ENCODE results near the gene NRXN3.
"Not testable (repeated sequence)": the region's sequence is repeated elsewhere in the genome, so short reads cannot be mapped to it uniquely, and the experiment has no call there.

The NRXN3 gene

GRCh38 chr14:79098324-79098723 is 928.2 kb downstream of the NRXN3 start:
- no peak for DNase-seq

DNA sequence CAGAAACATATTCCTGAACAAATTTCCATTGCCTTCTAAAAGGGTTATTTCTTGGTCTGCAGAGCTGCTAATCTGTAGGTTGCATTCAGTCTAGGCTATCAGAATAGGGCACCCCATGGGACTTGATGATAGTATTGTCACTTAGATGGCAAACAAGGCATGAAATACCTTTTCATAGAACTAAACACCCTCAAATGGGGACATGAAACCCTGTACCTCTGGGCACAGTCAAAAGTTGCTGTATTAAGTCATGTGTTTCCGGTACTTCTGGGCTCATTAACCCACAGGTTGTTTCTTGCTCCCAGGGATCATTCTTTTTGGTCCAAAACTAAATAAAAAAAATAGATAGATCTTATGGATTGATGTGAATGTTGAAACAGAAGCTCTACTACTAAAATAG is 930.4 kb downstream of the NRXN3 start:
- DNase-seq = no peak

- DNase-seq = no peak
Observed at GRCh38 chr14:79101388-79101787, 931.2 kb downstream of the NRXN3 start.

- DNase-seq = no peak
Observed at GRCh38 chr14:79103764-79104163, 933.6 kb downstream of the NRXN3 start.

DNA sequence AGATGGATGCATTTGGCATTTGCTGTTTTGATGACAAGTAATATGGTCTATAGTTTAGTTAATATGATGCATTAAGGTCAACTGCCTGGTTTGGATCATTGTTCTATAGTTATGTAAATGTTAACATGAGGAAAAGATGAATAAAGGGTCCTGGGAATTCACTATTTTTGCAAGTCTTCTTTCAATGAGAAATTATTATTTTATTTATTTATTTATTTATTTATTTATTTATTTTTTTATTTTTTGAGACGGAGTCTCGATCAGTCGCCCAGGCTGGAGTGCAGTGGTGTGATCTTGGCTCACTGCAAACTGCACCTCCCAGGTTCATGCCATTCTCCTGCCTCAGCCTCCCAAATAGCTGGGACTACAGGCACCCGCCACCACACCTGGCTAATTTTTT is 940.4 kb downstream of the NRXN3 start:
- DNase-seq = not testable (repeated sequence)

DNA sequence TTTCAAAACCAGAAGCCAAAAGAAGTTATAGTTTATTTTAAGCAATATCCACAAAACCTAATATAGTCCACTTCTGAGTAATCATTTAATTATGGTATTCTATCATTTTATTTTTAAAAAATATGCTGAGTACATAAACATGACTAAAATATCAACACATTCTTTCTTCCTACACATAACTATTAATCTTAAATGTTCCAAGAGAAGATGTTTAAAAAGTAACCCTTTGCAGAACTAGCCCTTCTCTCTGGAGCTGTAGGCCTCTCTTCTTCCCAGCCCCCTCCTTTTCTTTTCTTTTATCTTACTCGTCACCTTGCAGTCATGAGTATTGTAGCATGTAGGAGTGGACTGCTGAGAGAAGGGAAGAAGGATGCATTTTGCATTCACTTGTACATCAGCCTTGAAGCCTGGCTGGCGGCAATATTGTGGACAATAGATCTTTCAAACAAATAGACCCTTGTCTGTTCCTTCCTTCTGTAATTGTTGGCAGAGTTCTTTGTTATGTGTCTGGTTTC is 941.9 kb downstream of the NRXN3 start:
- DNase-seq = no peak

DNA sequence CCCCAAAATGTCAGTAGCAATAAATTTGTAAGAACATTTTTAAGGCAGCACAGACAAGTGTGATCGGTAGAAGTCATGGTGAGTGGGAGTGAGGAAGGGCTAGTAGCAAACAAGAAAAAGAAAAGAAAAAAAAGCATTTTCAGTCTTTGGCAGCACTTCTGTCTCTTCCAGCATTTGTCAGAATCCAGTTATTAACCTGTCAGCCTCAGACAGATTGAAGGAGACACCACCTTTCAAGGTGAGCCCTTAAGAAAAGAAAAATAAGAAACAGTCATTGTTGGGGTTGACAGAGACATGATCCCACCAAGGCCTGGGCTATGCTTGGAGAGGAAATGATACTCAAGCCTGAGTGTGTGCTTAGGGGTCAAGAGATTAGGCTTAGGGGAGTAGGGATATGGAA is 947.4 kb downstream of the NRXN3 start:
- DNase-seq = no peak

- no peak for DNase-seq
Observed at GRCh38 chr14:79118291-79118690, 948.1 kb downstream of the NRXN3 start.

DNA sequence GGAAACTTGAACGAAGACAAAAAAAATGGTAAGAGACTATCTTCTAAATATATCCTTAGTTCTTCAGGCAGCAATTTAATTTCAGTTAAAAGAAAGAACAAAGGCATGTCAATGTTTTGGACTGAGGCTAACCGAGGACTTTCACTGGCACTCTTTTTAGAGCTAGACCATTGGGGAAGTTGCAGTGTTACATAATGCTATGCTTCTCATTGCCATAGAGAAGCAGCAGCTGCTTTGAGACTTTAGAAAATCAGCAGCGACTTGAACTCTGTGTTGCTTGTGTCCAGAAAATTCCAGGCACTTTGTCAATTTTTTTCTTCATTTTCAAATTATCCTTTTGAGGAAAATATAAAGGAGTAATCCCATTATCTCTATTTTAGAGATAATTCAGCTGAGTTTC is 964.2 kb downstream of the NRXN3 start:
- DNase-seq = no peak

DNA sequence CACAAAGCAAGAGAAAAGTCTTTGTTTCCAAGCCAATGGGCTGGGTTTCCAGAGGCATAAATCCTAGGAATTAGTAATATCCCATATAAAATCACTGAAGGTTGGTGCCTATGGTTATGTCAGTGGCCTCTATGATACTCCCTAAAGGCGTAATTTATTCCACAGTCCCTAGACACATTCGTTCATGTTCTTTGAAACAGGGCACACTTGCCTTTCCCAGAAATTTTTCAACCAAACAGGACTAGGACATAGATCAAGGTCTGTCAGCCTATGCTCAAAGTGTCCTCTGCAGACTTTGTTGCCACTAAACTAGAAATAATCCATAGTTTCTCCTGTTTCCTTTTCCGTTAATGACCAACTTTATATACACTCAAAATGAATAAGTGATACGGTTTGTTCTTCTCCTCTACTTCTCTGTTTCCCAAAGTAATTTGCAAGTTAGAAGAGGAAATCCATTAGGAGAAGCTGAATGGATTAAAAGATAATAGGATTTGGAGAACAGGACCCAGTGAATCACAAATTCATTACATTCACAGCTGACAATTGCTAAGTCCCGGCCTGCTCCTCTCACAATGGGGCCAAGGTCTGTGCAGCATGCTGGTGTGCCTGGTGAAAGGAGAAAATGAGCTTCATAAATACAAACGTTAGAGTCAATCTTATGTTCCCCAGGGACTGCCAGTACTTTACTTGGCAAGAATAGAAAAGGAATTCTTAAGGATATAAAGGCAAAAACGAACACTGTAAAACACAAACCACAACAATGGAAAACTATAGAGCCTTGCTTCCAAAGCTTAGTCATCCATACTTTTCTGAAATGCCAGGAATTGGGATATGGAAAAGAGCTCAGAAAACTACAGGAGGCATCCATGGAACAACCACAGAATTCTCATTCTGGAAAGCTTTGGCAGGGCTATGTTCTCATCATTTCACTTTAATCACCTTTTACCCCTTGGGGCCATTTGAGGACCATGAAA is 966.2 kb downstream of the NRXN3 start:
- DNase-seq = no peak

GRCh38 chr14:79137045-79137430 is 966.9 kb downstream of the NRXN3 start:
- no peak for DNase-seq

- DNase-seq = no peak
Observed at GRCh38 chr14:79137836-79138235, 967.7 kb downstream of the NRXN3 start.

DNA sequence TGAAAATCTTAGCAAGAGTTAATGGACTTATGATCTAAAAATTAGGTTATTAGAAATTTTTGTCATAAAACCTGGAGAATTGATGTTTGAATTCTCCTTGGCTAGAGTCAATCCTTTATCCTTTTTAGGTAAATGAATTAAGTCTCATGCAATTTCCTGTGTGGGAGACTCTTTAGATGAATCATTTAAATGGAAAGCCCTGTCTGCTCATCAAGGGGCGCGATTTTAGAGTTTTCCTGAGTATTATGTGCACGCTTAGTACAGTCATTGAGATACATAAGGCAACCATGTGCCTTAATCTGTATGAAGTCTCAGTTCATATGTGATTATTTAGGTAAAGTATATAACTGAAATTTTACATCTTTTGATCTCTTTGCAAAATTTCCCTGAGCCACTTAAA is 974.7 kb downstream of the NRXN3 start:
- DNase-seq = no peak

DNA sequence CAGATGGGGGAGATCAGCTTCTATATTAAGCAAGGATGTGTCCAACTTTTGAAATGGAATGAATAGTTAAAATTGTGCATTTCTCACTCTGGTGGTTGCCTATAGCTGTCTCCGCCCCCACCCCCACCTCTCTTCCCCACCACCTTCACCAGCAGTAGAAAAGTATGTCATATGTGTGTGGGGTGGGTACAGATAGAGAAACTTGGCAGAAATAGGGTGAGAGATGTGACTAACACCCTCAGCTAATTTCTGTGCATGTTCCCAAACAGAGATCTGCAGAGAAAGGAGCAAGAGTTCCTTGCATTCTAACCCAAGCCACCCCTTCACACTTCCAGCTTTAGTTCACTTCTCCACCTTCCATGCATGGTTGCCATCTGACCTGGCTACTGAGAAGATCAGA is 980.1 kb downstream of the NRXN3 start:
- no peak for DNase-seq

DNA sequence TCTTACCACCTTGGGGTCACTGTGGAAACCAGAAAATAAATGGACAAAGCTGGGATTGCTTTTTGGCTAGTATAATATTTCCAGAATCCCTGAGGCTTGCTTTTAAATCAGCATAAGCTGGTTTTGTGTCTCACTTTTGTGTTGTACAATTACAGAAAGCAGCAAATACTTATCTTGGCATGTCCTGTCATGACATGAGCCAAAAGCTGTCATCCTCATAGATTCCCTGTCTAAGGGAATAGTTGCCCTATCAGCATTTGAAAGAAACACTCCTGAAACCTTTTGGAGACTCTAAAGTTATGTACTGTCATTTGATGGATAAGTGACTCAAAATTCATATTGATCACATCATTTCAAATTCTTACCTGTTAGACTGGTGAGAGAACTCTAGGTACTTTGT is 987.2 kb downstream of the NRXN3 start:
- DNase-seq = no peak

DNA sequence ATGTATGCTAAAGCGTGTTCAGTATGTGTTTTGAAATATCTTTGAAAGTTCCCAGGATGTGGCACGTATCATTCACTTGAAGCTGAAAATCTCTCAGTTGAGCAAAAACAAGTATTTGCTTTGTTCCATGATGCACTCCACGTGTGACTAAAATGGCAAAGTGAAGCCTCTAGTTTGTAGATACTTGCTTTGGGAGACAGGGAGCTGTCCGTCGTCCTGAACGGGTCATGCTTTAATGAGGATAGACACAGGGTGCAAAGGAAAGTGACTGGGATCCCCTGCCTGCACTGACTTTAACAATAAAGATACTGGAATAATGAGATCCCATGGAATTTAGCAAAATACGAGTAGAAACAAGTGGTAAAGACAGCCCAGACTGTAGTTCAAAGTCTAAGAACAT is 991.4 kb downstream of the NRXN3 start:
- DNase-seq = no peak

DNA sequence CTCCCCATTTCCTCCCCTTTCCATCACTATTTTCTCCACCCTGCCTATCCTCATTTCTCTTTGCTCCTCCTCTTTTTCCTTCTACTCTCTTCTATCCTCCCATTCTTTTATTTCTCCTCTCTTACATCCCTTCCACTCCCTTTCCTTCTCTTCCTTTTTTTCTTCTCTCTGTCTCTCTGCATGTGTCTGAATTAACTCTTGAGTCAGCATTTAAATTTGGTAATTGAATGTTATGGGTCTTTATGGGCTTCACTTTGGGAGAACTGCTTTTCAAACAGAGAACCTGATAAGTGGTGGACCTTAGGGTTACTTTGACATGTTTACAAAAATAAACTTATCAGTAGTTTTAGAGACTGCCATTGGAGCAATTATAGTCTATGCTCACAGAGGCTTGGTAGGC is 992.7 kb downstream of the NRXN3 start:
- DNase-seq = no peak

DNA sequence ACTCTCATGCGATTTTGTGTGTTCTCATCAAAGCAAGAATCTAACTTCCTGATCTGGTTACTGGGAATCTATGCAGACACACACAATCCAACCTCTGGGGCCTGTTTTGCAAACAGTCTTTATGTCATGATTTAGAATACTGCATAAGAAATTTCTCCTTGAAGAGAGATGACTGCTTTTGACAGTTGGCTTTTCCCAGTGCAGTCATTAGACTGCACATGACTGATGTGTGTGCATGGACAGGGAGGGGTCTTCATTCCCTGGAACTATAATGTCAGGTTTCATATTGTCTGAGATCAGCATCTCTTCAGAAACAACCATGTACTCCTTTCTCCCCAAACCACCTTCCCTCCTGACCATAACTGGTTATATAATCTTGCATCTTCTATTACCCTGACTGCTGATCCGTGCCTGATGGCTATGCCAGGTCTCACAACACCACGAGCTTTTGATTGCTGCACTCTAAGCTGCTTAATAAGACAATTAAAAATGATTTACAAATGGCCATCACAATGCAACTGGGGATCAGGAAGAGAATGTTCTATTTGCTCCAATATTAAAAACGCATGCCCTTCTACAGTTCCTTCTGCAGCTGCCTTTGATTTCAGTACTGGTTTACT is 995.4 kb downstream of the NRXN3 start:
- DNase-seq = no peak

- DNase-seq = no peak
Observed at GRCh38 chr14:79166171-79166570, 996.0 kb downstream of the NRXN3 start.

DNA sequence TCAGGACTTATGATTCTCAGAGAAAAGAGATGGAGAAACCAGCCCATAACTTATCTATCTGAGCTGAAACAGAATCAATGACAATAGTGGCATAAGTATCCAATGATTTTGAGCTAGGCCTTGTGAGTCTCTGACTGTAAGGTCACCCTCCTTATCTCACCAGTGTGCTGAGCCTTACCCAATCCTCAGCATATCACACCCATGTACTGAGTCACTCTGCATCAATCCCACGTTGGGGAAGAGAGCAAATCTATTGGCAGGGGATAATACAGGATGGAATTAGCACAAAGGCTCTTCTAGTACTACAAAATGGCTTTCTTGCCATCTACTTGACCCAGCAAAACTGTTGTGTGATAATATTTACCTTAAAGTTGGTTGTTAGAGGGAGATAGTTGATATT is 997.8 kb downstream of the NRXN3 start:
- DNase-seq = no peak

DNA sequence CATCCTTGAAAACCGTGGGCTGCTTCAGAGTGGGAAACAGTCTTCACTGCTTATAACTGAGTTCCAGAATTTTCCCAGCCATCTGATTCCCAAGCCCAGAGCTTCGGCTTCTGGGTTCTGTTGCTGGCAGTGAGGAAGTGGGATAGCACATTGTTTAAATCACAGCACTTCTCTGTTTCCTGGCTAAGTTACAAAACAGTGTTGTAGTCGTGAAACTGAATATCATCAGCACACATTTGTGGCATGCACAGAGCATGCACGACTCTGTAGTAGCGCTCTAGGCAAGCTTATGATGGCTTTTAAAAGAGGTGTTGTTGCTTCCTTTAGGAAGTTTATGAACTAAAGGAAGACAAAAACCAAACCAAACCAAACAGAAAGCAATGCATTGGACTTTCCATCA is 1005.5 kb downstream of the NRXN3 start:
- DNase-seq = no peak

- no peak for DNase-seq
Observed at GRCh38 chr14:79177106-79177505, 1006.9 kb downstream of the NRXN3 start.

DNA sequence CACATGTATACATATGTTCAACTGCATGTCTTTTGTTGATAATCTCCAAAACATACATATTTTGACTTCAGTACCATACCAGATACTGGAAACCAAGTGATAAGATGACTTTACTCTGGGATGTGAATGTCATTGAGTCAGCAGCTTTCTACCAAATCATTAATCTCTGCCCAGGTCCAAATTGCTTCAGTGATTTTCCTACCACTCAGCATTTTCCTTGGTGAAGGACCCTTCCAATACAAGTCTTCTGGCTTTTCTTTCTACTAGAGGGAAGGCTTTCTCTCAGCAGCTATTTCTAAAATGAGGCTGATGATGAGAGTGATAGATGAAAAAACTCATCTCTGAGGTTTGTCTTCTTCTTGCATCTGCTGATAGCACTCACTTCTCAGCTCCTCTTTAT is 1008.5 kb downstream of the NRXN3 start:
- no peak for DNase-seq

DNA sequence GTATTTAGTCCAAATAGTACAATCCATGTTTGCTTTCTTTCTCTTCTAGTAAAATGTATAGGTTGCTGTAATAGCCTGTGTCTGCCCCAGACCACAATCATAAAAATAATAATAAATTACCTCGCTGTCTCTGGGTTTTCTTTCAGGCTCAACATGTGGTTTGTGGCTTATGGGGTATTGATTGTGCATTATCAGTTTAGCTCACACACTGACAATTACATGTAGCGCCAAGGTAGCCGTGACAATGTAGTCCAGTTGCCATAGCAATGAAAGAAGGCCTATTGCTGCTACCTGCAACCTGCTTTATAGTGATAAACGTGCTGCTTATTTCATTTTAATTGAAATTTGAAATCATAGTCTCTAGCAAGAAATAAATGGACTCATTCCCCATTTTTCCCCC is 1009.8 kb downstream of the NRXN3 start:
- DNase-seq = no peak

Data from NCI-H526 treated with DMSO at 0.1 percent for 48 hours (cell line).